Activated naive CD8-positive, alpha-beta T cell treated with anti-CD3 and anti-CD28 coated beads, Interleukin-2, amount 50 U/mL, for 24 hours (primary cell): ENCODE results near the gene PRKCD.

Experiments
- ATAC-seq: fragments of 150-1000 bp; cut with Tn5 transposase; one replicate; pipeline ENCODE4 v1.10.0; 2021
- DNase-seq: peaks from one replicate; pipeline ENCODE4 v3.0.0; 2021
- H3K27ac Mint-ChIP-seq: one replicate; pipeline ENCODE4 v1.8.0; 2021; ENCODE audit warnings: mild to moderate bottlenecking, mixed read lengths
- H3K27me3 Mint-ChIP-seq: one replicate; pipeline ENCODE4 v1.8.0; 2021; ENCODE audit warnings: mixed read lengths
- H3K36me3 Mint-ChIP-seq: one replicate; pipeline ENCODE4 v1.8.0; 2021; ENCODE audit warnings: low read depth, mixed read lengths
- H3K4me1 Mint-ChIP-seq: one replicate; pipeline ENCODE4 v1.8.0; 2021; ENCODE audit warnings: mixed read lengths
- H3K4me3 Mint-ChIP-seq: one replicate; pipeline ENCODE4 v1.8.0; 2021; ENCODE audit warnings: mild to moderate bottlenecking, moderate library complexity, mixed read lengths
- H3K9me3 Mint-ChIP-seq: one replicate; pipeline ENCODE4 v1.8.0; 2021; ENCODE audit warnings: mixed read lengths

PRKCD gene

GRCh38 chr3:53217175-53217574 lies 56.2 kb downstream of the PRKCD start:
- peaks cover 2% of the 10 kb centered on the region for H3K27me3 Mint-ChIP-seq
- H3K36me3 Mint-ChIP-seq: no peaks in the 10 kb centered on the region
- DNase-seq (no peak), ATAC-seq (no peak)
- H3K9me3 Mint-ChIP-seq: no peaks in the 10 kb centered on the region
- H3K27ac Mint-ChIP-seq: no peak overlapping the region
- peaks cover 1% of the 10 kb centered on the region for H3K4me1 Mint-ChIP-seq
- no peak overlapping the region for H3K4me3 Mint-ChIP-seq

- no peaks in the 10 kb centered on the region for H3K36me3 Mint-ChIP-seq
- peaks cover 2% of the 10 kb centered on the region for H3K27me3 Mint-ChIP-seq
- H3K4me1 Mint-ChIP-seq: peaks cover 1% of the 10 kb centered on the region
- no peaks in the 10 kb centered on the region for H3K9me3 Mint-ChIP-seq
- DNase-seq: no peak
- ATAC-seq: no peak
- no peak overlapping the region for H3K4me3 Mint-ChIP-seq
- peak overlapping the region; percentile 3 for H3K27ac Mint-ChIP-seq
These were observed 57.1 kb downstream of the PRKCD start for GRCh38 chr3:53218131-53218530.

- Mint-ChIP-seq H3K27ac (no peak overlapping the region), H3K36me3 (peaks cover 7% of the 10 kb centered on the region), H3K4me3 (no peak overlapping the region), H3K27me3 (no peaks in the 10 kb centered on the region), H3K4me1 (peaks cover 1% of the 10 kb centered on the region), H3K9me3 (no peaks in the 10 kb centered on the region)
- DNase-seq (peak; percentile 87), ATAC-seq (peak; percentile 82)
These were observed 59.0 kb downstream of the PRKCD start for GRCh38 chr3:53219895-53220483.

- Mint-ChIP-seq H3K36me3 (peaks cover 20% of the 10 kb centered on the region), H3K9me3 (no peaks in the 10 kb centered on the region), H3K27me3 (no peaks in the 10 kb centered on the region), H3K4me3 (no peak overlapping the region), H3K27ac (no peak overlapping the region), H3K4me1 (peaks cover 1% of the 10 kb centered on the region)
- DNase-seq (no peak), ATAC-seq (no peak)
These were observed 60.3 kb downstream of the PRKCD start for GRCh38 chr3:53221345-53221744.

GRCh38 chr3:53221827-53222182 lies 60.8 kb downstream of the PRKCD start:
- Mint-ChIP-seq H3K9me3 (no peaks in the 10 kb centered on the region), H3K27me3 (no peaks in the 10 kb centered on the region), H3K27ac (no peak overlapping the region), H3K4me1 (peaks cover 1% of the 10 kb centered on the region), H3K4me3 (no peak overlapping the region), H3K36me3 (peaks cover 23% of the 10 kb centered on the region)
- ATAC-seq (no peak), DNase-seq (no peak)

GRCh38 chr3:53222183-53222901 lies 61.3 kb downstream of the PRKCD start:
- Mint-ChIP-seq H3K4me1 (peaks cover 1% of the 10 kb centered on the region), H3K9me3 (no peaks in the 10 kb centered on the region), H3K4me3 (no peak overlapping the region), H3K27me3 (no peaks in the 10 kb centered on the region), H3K36me3 (peaks cover 26% of the 10 kb centered on the region), H3K27ac (no peak overlapping the region)
- DNase-seq (no peak), ATAC-seq (no peak)

GRCh38 chr3:53223025-53223424 lies 62.0 kb downstream of the PRKCD start:
- H3K4me3 Mint-ChIP-seq: no peak overlapping the region
- H3K36me3 Mint-ChIP-seq: peaks cover 31% of the 10 kb centered on the region
- H3K4me1 Mint-ChIP-seq: peaks cover 1% of the 10 kb centered on the region
- no peaks in the 10 kb centered on the region for H3K27me3 Mint-ChIP-seq
- no peak overlapping the region for H3K27ac Mint-ChIP-seq
- no peaks in the 10 kb centered on the region for H3K9me3 Mint-ChIP-seq
- DNase-seq (no peak), ATAC-seq (no peak)

- Mint-ChIP-seq H3K9me3 (no peaks in the 10 kb centered on the region), H3K4me1 (peaks cover 1% of the 10 kb centered on the region), H3K4me3 (no peak overlapping the region), H3K36me3 (peaks cover 33% of the 10 kb centered on the region), H3K27me3 (no peaks in the 10 kb centered on the region), H3K27ac (no peak overlapping the region)
- DNase-seq (no peak), ATAC-seq (no peak)
These were observed 62.5 kb downstream of the PRKCD start for GRCh38 chr3:53223541-53223966.

- DNase-seq: no peak
- Mint-ChIP-seq H3K27ac (no peak overlapping the region), H3K36me3 (peaks cover 36% of the 10 kb centered on the region), H3K9me3 (no peaks in the 10 kb centered on the region), H3K27me3 (no peaks in the 10 kb centered on the region), H3K4me3 (no peak overlapping the region), H3K4me1 (peaks cover 1% of the 10 kb centered on the region)
- no peak for ATAC-seq
These were observed 63.0 kb downstream of the PRKCD start for GRCh38 chr3:53224026-53224425.

- no peaks in the 10 kb centered on the region for H3K27me3 Mint-ChIP-seq
- no peak overlapping the region for H3K27ac Mint-ChIP-seq
- H3K4me1 Mint-ChIP-seq: peaks cover 1% of the 10 kb centered on the region
- no peak for ATAC-seq
- H3K9me3 Mint-ChIP-seq: no peaks in the 10 kb centered on the region
- no peak overlapping the region for H3K4me3 Mint-ChIP-seq
- DNase-seq: no peak
- peaks cover 38% of the 10 kb centered on the region for H3K36me3 Mint-ChIP-seq
These were observed 63.5 kb downstream of the PRKCD start for GRCh38 chr3:53224536-53224935.

- Mint-ChIP-seq H3K4me1 (no peaks in the 10 kb centered on the region), H3K27ac (no peak overlapping the region), H3K27me3 (no peaks in the 10 kb centered on the region), H3K9me3 (no peaks in the 10 kb centered on the region), H3K36me3 (peaks cover 40% of the 10 kb centered on the region), H3K4me3 (no peak overlapping the region)
- DNase-seq: no peak
- no peak for ATAC-seq
These were observed 64.2 kb downstream of the PRKCD start for GRCh38 chr3:53225181-53225580.

- no peak for ATAC-seq
- Mint-ChIP-seq H3K27me3 (no peaks in the 10 kb centered on the region), H3K36me3 (peaks cover 40% of the 10 kb centered on the region), H3K4me3 (no peak overlapping the region), H3K27ac (no peak overlapping the region), H3K9me3 (no peaks in the 10 kb centered on the region), H3K4me1 (no peaks in the 10 kb centered on the region)
- no peak for DNase-seq
These were observed 64.6 kb downstream of the PRKCD start for GRCh38 chr3:53225651-53226050.

- ATAC-seq (no peak), DNase-seq (no peak)
- peaks cover 42% of the 10 kb centered on the region for H3K36me3 Mint-ChIP-seq
- no peaks in the 10 kb centered on the region for H3K27me3 Mint-ChIP-seq
- no peaks in the 10 kb centered on the region for H3K9me3 Mint-ChIP-seq
- H3K27ac Mint-ChIP-seq: no peak overlapping the region
- H3K4me3 Mint-ChIP-seq: no peak overlapping the region
- no peaks in the 10 kb centered on the region for H3K4me1 Mint-ChIP-seq
These were observed 65.3 kb downstream of the PRKCD start for GRCh38 chr3:53226142-53226840.

- Mint-ChIP-seq H3K27ac (no peak overlapping the region), H3K9me3 (no peaks in the 10 kb centered on the region), H3K4me3 (no peak overlapping the region), H3K4me1 (no peaks in the 10 kb centered on the region), H3K36me3 (peaks cover 44% of the 10 kb centered on the region), H3K27me3 (no peaks in the 10 kb centered on the region)
- no peak for DNase-seq
- no peak for ATAC-seq
These were observed 65.9 kb downstream of the PRKCD start for GRCh38 chr3:53226841-53227407.
